ENCODE data around the gene XRRA1.
"Not testable (repeated sequence)": the region's sequence is repeated elsewhere in the genome, so short reads cannot be mapped to it uniquely, and the experiment has no call there.

The XRRA1 gene

DNA sequence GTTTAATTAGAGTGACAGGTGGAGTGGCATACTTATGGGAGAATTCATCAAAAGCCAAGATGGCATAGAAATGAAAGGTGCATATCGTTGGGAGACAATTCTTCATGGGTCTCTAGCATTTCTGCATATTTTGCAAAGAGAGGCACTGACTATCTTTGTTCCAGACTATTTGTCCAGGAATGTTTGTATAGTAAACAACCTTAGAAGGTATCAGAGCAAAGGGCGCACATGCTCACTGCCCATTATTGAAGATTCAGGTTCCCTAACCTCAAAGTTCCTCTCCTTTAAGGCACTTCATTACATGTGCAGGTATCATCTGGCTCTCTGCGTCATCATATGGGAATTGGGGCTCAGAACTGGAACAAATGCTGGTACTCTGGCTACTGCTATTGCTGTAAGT, 35.2 kb upstream of the XRRA1 start:
- no peak for DNase-seq (ENCODE audit: low read depth)
- no peak overlapping the region for H3K4me3 ChIP-seq (replicated peaks; ENCODE audit: low read depth, low read length)
- TF ChIP-seq, protein P1, sequence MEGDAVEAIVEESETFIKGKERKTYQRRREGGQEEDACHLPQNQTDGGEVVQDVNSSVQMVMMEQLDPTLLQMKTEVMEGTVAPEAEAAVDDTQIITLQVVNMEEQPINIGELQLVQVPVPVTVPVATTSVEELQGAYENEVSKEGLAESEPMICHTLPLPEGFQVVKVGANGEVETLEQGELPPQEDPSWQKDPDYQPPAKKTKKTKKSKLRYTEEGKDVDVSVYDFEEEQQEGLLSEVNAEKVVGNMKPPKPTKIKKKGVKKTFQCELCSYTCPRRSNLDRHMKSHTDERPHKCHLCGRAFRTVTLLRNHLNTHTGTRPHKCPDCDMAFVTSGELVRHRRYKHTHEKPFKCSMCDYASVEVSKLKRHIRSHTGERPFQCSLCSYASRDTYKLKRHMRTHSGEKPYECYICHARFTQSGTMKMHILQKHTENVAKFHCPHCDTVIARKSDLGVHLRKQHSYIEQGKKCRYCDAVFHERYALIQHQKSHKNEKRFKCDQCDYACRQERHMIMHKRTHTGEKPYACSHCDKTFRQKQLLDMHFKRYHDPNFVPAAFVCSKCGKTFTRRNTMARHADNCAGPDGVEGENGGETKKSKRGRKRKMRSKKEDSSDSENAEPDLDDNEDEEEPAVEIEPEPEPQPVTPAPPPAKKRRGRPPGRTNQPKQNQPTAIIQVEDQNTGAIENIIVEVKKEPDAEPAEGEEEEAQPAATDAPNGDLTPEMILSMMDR (IDR thresholded peaks at IDR 0.05; ENCODE audit: low read length, missing control alignments), result no peak

DNA sequence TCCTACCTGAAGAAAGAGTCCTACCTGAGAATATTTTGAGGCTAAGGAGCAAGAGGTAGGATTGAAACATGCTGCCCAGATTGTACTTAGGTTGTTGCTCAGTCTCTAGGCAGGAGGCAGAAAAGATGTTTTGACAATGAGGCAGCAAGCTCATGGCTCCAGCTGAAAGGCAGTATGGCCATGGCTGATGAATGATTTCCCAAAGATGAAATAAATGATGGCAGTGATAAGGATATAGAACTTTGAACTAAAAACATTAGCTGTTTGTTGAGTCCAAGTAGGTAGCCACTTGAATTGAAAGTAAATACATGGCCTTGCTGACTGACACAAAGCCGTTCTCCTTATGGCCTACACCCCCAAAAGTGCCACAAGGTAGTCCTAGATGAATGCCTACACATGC, 33.0 kb upstream of the XRRA1 start:
- no peak for DNase-seq (ENCODE audit: low read depth)
- no peak overlapping the region for H3K4me3 ChIP-seq (replicated peaks; ENCODE audit: low read depth, low read length)
- TF ChIP-seq, protein P1 (IDR thresholded peaks at IDR 0.05; ENCODE audit: low read length, missing control alignments), result no peak

DNA sequence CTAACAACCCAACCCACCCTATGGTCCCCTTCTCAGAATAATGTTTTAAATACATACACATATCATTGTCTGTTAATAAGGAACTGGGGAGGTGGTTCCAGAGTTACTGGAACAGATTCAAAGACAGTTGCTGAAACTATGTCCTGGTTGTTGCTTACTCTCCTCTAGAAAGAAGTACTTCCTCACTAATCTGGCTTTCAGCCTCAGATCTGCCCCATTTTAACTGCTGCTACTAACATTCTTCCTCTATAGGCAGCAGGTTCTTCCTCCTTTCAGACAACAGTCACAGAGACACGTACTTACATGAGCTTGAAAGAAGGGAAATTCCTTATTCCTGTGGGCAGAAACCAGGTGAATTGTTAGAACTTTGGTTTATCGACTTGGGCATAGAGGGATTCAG, 31.7 kb upstream of the XRRA1 start:
- TF ChIP-seq, protein P1 (IDR thresholded peaks at IDR 0.05; ENCODE audit: low read length, missing control alignments), result no peak
- DNase-seq (ENCODE audit: low read depth), result no peak
- no peak overlapping the region for H3K4me3 ChIP-seq (replicated peaks; ENCODE audit: low read depth, low read length)

DNA sequence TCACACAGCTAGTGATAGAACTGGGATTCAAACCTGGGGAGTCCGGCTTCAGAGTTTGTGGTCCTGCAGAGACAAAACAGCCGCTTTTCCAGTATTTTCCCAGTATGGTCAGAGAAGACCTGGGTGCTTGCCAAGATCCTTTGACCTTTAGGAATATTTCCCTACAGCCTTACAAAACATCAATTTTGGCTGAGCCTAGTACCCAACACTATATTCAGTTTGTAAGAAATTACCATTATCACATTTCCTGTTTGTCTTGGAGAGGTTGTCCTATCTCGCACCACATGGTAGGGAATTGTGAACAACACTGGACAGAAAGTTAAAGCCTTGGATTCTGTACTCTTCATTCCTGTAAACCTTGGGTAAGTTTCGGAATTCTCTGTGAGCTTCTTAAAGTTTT, 29.1 kb upstream of the XRRA1 start:
- no peak for DNase-seq (ENCODE audit: low read depth)
- TF ChIP-seq, protein P1 (IDR thresholded peaks at IDR 0.05; ENCODE audit: low read length, missing control alignments), result no peak
- no peak overlapping the region for H3K4me3 ChIP-seq (replicated peaks; ENCODE audit: low read depth, low read length)

DNA sequence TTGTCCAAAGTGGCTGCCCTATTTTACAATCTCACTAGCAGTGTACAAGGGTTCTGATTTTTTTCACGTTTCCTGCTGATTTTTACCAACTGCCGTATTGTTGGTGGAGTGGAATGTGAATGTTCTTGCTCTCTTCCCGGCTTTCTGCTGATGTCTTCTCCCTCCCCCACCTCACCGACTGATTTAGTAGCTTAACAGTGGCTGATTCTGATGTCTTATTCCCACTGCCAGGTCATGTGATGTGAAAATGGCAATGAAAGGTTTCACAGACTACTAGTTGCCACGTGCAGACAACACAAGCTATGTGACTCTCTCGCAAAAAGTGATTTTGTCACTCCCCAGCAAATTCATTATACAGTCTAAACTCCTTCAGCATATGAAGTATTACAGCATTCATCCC, 22.5 kb upstream of the XRRA1 start:
- no peak for DNase-seq (ENCODE audit: low read depth)
- H3K4me3 ChIP-seq (replicated peaks; ENCODE audit: low read depth, low read length), result no peak overlapping the region
- TF ChIP-seq, protein P1 (IDR thresholded peaks at IDR 0.05; ENCODE audit: low read length, missing control alignments), result no peak

DNA sequence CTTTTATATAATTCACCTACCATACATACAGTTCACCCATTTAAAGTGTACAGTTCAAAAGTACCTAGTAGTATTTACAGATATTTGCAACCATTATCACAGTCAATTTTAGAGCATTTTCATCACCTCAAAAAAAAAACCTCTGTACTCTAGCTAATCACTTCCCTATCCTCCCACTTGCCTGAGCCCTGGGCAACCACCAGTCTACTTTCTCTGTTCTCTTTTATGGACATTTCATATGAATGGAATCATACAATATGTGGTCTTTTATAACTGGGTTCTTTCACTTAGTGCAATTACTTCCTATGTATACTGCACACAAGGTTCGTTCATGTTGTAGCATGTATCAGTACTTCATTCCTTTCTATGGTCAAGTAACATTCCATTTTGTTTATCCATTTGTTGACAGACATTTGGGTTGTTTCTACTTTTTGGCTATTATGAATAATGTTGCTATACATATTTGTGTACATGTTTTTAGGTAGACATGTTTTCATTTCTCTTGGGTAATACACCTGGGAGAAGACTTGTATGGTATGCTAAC, 22.0 kb upstream of the XRRA1 start:
- H3K4me3 ChIP-seq (replicated peaks; ENCODE audit: low read depth, low read length), result no peak overlapping the region
- no peak for DNase-seq (ENCODE audit: low read depth)
- TF ChIP-seq, protein P1 (IDR thresholded peaks at IDR 0.05; ENCODE audit: low read length, missing control alignments), result no peak

DNA sequence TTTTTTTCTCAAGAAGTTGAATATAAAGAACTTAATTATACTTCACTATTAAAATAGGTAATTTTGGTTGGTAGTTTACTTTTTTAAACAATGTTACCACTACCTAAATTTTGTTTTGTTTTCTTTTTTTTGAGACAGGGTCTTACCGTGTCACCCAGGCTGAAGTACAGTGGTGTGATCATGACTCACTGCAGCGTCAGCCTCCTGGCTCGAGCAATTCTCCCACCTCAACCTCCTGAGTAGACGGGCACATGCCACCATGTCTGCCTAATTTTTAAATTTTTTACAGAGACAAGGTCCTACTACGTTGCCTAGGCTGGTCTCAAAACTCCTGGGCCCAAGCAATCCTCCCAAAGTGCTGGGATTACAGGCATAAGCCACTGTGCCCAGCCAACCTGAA, 17.8 kb upstream of the XRRA1 start:
- TF ChIP-seq, protein P1 (IDR thresholded peaks at IDR 0.05; ENCODE audit: low read length, missing control alignments), result no peak
- H3K4me3 ChIP-seq (replicated peaks; ENCODE audit: low read depth, low read length), result no peak overlapping the region
- DNase-seq (ENCODE audit: low read depth), result no peak

DNA sequence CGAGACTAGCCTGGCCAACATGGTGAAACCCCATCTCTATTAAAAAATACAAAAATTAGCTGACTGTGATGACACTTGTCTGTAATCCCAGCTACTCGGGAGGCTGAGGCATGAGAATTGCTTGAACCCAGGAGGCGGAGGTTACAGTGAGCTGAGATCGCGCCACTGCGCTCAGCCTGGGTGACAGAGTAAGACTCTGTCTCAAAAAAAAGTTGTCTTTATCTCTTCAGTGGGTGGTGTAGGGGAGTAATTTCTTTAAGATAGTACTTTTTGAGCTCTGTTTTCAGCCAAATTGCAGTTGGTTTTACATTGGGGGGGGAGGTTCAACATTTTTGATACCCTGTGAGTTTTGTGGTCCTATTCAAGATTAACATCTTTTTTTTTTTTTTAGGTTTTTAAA, 11.2 kb upstream of the XRRA1 start:
- DNase-seq (ENCODE audit: low read depth); H3K4me3 ChIP-seq (replicated peaks; ENCODE audit: low read depth, low read length): not testable (repeated sequence)
